Fibroblast of villous mesenchyme (primary cell): Measurements from ENCODE around the gene SCN10A. TPM values are rescaled to one million over a fixed set of nuclear protein-coding genes. Genes with fewer than 3 reads are reported as not detected.

Source experiments
- DNase-seq: peaks from one replicate; pipeline ENCODE4 v3.0.0-alpha.2; 2010; ENCODE audit warnings: low read depth
- H3K4me3 ChIP-seq: 2 replicates; pipeline ENCODE4 v1.5.1; 2011; ENCODE audit warnings: low read depth, mild to moderate bottlenecking, low read length
- total RNA-seq: library from RNA; depleted of rRNA; stranded (reverse); fragments of >200 nt; gene quantifications from 2 replicates; pipeline ENCODE4 v1.2.3, GENCODE V29; 2012
- TF ChIP-seq, protein P1 (sequence below): IDR thresholded peaks from 2 replicates; pipeline ENCODE4 v1.5.1; 2012; ENCODE audit warnings: low read depth, mild to moderate bottlenecking, low read length; ENCODE audit not compliant: insufficient read depth

SCN10A gene
- total RNA-seq, 1 donor = not detected

DNA sequence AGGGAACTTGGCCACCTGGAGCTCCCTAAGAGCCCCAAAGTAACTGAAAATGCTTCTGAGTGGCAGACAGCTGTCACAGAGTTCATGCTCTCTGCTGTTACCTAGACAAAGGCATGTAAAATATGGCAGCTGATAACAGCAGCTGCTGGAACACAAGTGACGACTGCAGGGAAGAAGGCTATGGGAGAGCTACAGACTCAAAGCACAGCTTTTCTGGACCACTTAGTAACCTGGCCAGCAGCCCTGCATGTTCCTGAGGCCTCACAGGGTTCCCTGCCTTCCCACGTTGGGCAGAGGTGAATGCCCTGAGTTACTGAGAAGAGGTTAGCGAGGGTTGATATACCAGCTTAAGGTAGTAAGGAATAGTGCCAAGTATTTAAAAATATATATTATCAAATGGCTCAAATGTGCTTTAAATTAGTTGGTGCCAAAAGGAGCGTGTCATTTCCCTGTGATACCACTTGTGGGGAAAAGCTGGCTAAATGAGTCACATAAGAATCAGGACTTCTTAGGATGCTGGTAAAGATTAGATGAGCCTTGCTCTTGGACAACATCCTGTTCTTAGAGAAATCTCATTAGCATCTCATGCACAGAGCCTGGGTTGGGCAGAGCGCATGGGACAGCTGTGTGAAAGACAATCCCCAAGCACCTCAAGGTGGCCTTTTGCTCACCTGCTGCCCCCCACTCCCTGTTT lies 90.1 kb downstream of the SCN10A start:
- TF ChIP-seq, protein P1, sequence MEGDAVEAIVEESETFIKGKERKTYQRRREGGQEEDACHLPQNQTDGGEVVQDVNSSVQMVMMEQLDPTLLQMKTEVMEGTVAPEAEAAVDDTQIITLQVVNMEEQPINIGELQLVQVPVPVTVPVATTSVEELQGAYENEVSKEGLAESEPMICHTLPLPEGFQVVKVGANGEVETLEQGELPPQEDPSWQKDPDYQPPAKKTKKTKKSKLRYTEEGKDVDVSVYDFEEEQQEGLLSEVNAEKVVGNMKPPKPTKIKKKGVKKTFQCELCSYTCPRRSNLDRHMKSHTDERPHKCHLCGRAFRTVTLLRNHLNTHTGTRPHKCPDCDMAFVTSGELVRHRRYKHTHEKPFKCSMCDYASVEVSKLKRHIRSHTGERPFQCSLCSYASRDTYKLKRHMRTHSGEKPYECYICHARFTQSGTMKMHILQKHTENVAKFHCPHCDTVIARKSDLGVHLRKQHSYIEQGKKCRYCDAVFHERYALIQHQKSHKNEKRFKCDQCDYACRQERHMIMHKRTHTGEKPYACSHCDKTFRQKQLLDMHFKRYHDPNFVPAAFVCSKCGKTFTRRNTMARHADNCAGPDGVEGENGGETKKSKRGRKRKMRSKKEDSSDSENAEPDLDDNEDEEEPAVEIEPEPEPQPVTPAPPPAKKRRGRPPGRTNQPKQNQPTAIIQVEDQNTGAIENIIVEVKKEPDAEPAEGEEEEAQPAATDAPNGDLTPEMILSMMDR = no peak
- DNase-seq = no peak
- no peak overlapping the region for H3K4me3 ChIP-seq

DNA sequence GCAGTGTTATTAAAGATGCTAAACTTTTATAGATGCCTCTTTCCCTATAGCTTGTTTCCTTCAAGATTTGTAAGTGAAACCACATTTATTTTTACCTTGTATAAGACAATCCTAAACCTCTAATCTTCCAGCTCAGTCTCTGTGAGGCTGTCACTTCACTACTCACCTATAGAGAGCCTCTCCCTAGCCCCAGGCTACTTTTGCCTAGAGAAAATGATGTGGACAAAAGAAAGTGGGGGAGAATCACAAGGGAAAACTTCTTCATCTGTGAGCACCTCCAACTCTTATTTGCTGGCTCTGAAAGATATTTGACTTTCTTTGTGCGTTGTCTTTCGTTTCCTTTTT lies 91.7 kb downstream of the SCN10A start:
- DNase-seq = no peak
- no peak overlapping the region for H3K4me3 ChIP-seq
- TF ChIP-seq, protein P1 = no peak

DNA sequence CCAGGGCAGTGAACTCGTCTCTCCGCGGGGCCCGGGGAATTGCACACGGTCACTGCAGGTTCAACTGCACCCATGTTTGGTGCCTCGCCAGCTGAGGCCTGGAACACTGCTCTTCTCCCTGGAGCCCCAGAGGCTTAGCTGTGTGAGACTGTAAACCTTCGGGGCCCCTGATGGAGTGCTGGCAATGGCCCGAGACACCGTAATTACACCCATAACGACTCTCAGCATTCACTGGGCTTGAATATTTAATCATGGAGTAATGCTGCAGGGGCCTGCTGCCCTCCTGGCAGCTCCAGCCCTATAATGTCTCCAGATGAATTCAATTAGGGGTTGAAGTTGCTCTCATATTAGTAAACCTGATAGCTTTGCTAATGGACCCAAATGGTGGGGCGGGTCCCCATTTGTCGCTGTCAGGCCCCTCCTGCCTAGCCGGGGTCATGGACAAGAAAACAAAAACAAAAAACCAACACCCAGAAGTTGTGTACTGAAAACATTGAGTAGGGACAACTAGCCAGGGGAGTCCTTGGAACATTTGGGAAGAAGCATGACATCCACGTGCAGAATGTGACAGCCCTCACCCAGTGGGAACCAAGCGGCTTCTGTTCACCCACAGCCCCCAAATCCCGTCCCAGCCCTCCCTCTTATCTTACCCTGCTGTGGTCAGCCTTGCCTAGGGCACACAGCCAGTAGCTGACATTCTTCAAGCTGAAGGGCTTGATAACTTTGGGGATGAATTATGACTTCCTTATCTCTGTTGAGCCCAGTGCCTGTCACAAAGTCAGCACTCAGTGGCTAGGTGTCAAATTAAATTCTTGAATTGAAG lies 92.2 kb downstream of the SCN10A start:
- H3K4me3 ChIP-seq = no peak overlapping the region
- TF ChIP-seq, protein P1 = no peak
- DNase-seq = no peak

DNA sequence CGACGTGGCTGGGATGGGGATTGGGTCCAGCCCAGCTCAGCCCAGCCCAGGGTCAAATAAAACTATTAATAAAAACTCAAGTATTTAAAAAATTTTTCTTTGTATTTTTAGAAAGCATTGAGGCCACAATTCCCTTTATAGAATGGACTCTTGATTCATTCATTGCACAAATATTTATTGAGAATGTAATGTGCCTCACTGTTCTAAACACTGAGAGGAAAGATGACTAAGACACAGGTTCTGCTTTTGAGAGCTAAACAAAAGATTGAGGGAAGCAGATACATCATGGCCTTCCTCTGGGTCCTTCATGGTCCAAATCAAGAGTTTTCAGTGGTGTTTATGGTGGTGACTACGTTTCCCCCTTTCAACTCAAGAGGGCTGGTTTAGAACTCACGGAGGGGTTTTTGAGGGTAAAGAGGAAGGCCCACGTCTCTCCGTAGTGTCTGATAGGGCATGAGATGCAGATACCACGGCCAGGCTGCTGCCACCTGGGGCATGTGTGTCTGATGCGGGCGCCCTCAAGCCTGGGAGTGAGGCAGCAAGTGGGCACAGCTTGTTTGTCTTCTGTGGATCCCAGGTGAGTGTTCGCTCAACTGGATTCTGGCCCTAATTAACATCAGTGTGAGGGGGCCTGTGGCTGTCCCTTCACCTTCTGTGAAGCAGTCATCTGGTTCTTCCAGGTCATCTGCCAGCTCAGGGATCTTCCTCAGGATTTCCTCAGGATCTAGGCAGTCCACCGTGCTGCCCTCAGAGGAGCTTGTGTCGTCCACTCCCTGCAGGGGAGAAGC lies 93.0 kb downstream of the SCN10A start:
- DNase-seq = no peak
- TF ChIP-seq, protein P1 = no peak
- no peak overlapping the region for H3K4me3 ChIP-seq

DNA sequence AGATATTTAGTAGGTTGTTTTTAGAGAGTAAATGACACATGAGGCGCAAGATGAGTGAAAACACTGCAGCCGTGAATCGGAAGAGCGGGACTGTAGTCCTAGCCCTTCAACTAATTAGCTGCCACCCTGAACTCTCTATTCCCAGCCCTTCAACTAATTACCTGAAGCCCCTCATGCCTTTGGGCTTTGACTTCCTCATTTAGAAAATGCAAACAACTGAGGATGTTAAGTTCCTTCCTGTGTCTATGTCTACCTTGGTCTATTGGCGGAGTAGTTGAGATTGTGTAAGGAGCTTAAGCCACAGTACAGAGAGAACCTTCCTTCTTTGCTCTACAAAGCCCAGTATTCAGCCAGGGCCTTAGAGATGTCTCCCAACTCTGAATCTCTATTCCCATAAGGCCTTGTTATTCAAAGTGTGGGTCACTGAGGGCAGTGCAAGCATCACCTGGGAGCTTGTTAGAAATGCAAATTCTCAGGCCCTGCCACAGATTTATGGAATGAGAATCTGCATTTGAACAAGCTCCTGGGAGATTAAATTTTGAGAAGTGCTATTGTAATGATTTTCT lies 94.7 kb downstream of the SCN10A start:
- no peak for DNase-seq
- no peak overlapping the region for H3K4me3 ChIP-seq
- TF ChIP-seq, protein P1 = no peak

DNA sequence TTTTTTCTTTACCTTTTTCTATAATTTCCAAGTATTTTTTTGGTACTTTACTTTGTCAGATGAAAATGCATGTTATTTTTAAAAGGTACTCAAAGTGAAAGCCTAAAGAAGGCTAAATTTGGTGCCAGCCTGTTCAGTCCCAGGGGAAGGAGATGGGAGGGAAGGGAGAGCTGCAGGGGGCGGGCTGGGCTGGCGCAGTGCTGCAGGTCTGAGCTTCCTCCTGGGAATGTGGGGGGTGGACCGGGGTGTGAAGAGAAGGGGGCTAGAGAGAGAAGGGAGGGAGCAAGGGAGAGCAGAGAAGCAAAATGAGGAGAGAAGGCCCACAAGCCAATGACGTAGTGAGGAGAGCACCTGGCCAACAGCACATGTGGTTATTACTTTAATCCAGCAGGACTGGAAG lies 95.6 kb downstream of the SCN10A start:
- no peak overlapping the region for H3K4me3 ChIP-seq
- DNase-seq = no peak
- TF ChIP-seq, protein P1 = no peak
